ENCODE data around the gene CAPN13.

Gene CAPN13

GRCh38 chr2:30729031-30729430 lies 78.2 kb downstream of the CAPN13 start:
- no peak for DNase-seq

- peak; percentile 17 for DNase-seq
Measured at GRCh38 chr2:30722936-30723725, 84.1 kb downstream of the CAPN13 start.

GRCh38 chr2:30721668-30722647 lies 85.3 kb downstream of the CAPN13 start:
- DNase-seq, result peak; percentile 3

GRCh38 chr2:30721241-30721640 lies 86.0 kb downstream of the CAPN13 start:
- no peak for DNase-seq

- no peak for DNase-seq
Measured at GRCh38 chr2:30717081-30717650, 90.1 kb downstream of the CAPN13 start.

- no peak for DNase-seq
Measured at GRCh38 chr2:30716123-30716900, 90.9 kb downstream of the CAPN13 start.

- DNase-seq, result no peak
Measured at GRCh38 chr2:30714811-30715709, 92.2 kb downstream of the CAPN13 start.

GRCh38 chr2:30713698-30714097 lies 93.5 kb downstream of the CAPN13 start:
- no peak for DNase-seq

- peak; percentile 88 for DNase-seq
Measured at GRCh38 chr2:30711646-30712085, 95.6 kb downstream of the CAPN13 start.

GRCh38 chr2:30710461-30710860 lies 96.8 kb downstream of the CAPN13 start:
- DNase-seq, result no peak

- no peak for DNase-seq
Measured at GRCh38 chr2:30710016-30710415, 97.2 kb downstream of the CAPN13 start.

- DNase-seq, result no peak
Measured at GRCh38 chr2:30709516-30709915, 97.7 kb downstream of the CAPN13 start.

GRCh38 chr2:30708491-30709290 lies 98.6 kb downstream of the CAPN13 start:
- DNase-seq, result no peak

GRCh38 chr2:30707304-30707903 lies 99.8 kb downstream of the CAPN13 start:
- no peak for DNase-seq

GRCh38 chr2:30706534-30707303 lies 100.5 kb downstream of the CAPN13 start:
- DNase-seq, result peak; percentile 80

- DNase-seq, result no peak
Measured at GRCh38 chr2:30705711-30706533, 101.3 kb downstream of the CAPN13 start.

- DNase-seq, result no peak
Measured at GRCh38 chr2:30705056-30705455, 102.2 kb downstream of the CAPN13 start.

- no peak for DNase-seq
Measured at GRCh38 chr2:30704309-30705020, 102.8 kb downstream of the CAPN13 start.
